ENCODE results near the gene NXN. TPM values are rescaled to one million over a fixed set of nuclear protein-coding genes. Genes with fewer than 3 reads are reported as not detected.

Gene NXN
- polyA plus RNA-seq, 1 donor from 2014 or later: 14.8 TPM

GRCh38 chr17:927611-928461 lies 51.7 kb downstream of the NXN start:
- Histone ChIP-seq H3K27me3 (ENCODE audit: insufficient read depth, low read depth, low read length) (no peaks in the 10 kb centered on the region), H3K36me3 (ENCODE audit: insufficient read depth, low read length) (no peaks in the 10 kb centered on the region), H3K9ac (ENCODE audit: low read length) (no peak overlapping the region), H3K27ac (ENCODE audit: low read length) (no peak overlapping the region), H3K79me2 (replicated peaks; ENCODE audit: insufficient read depth, low read length) (peaks cover 19% of the 10 kb centered on the region), H2AFZ (ENCODE audit: low read depth, low read length) (no peak overlapping the region), H3K9me2 (ENCODE audit: insufficient read depth, low read length) (no peaks in the 10 kb centered on the region), H3K4me2 (ENCODE audit: low read length) (no peak overlapping the region), H3F3A (ENCODE audit: insufficient read depth, low read length, poor library complexity, severe bottlenecking) (no peaks in the 10 kb centered on the region), H4K20me1 (ENCODE audit: insufficient read depth) (no peaks in the 10 kb centered on the region), H3K4me3 (ENCODE audit: low read length) (no peak overlapping the region), H3K9me3 (ENCODE audit: low read length) (no peaks in the 10 kb centered on the region)
- TF ChIP-seq CTCF (IDR thresholded peaks at IDR 0.05; ENCODE audit: poor library complexity, severe bottlenecking): no peak
- TF ChIP-seq POLR2AphosphoS5 (IDR thresholded peaks at IDR 0.05): no peak

- Histone ChIP-seq H3K4me2 (ENCODE audit: low read length) (no peak overlapping the region), H3K79me2 (replicated peaks; ENCODE audit: insufficient read depth, low read length) (peaks cover 26% of the 10 kb centered on the region), H2AFZ (ENCODE audit: low read depth, low read length) (no peak overlapping the region), H3F3A (ENCODE audit: insufficient read depth, low read length, poor library complexity, severe bottlenecking) (no peaks in the 10 kb centered on the region), H3K27me3 (ENCODE audit: insufficient read depth, low read depth, low read length) (no peaks in the 10 kb centered on the region), H3K9ac (ENCODE audit: low read length) (no peak overlapping the region), H3K4me3 (ENCODE audit: low read length) (no peak overlapping the region), H3K27ac (ENCODE audit: low read length) (no peak overlapping the region), H3K9me2 (ENCODE audit: insufficient read depth, low read length) (no peaks in the 10 kb centered on the region), H4K20me1 (ENCODE audit: insufficient read depth) (no peaks in the 10 kb centered on the region), H3K9me3 (ENCODE audit: low read length) (no peaks in the 10 kb centered on the region), H3K36me3 (ENCODE audit: insufficient read depth, low read length) (no peaks in the 10 kb centered on the region)
- no peak for TF ChIP-seq RAD21 (conservative IDR thresholded peaks at IDR 0.05)
- TF ChIP-seq REST (IDR thresholded peaks at IDR 0.05; ENCODE audit: borderline replicate concordance): no peak
- TF ChIP-seq POLR2AphosphoS5 (IDR thresholded peaks at IDR 0.05): no peak
- no peak for TF ChIP-seq MXI1 (conservative IDR thresholded peaks at IDR 0.05; ENCODE audit: poor library complexity, severe bottlenecking)
- no peak for TF ChIP-seq CTCF (IDR thresholded peaks at IDR 0.05; ENCODE audit: poor library complexity, severe bottlenecking)
- TF ChIP-seq SMC3 (conservative IDR thresholded peaks at IDR 0.05; ENCODE audit: poor library complexity): no peak
- TF ChIP-seq TAF1 (IDR thresholded peaks at IDR 0.05; ENCODE audit: low read depth): no peak
- no peak for TF ChIP-seq EZH2 (IDR thresholded peaks at IDR 0.05; ENCODE audit: borderline replicate concordance, insufficient read depth, low read length, poor library complexity, severe bottlenecking)
- TF ChIP-seq EP300 (conservative IDR thresholded peaks at IDR 0.05; ENCODE audit: poor library complexity, severe bottlenecking): no peak
These were observed 53.8 kb downstream of the NXN start for GRCh38 chr17:925817-926216.
